Neuronal stem cell (in vitro differentiated cells): Measurements from ENCODE around the gene HS6ST1.

Source experiments
- DNase-seq: peaks from one replicate; pipeline ENCODE4 v3.0.0-alpha.2; 2013; ENCODE audit warnings: low spot score
- H2AFZ ChIP-seq: one replicate; pipeline ENCODE4 v1.6.1; 2013; ENCODE audit warnings: mild to moderate bottlenecking, low read length, inconsistent platforms
- H2AK5ac ChIP-seq: 2 replicates; pipeline ENCODE4 v1.6.1; 2013; ENCODE audit warnings: low read depth, mild to moderate bottlenecking, inconsistent platforms, low read length, moderate library complexity, mixed read lengths
- H2BK120ac ChIP-seq: 2 replicates; pipeline ENCODE4 v1.6.1; 2013; ENCODE audit warnings: low read depth, mild to moderate bottlenecking, inconsistent platforms, low read length, moderate library complexity, mixed read lengths
- H2BK12ac ChIP-seq: one replicate; pipeline ENCODE4 v1.6.1; 2013; ENCODE audit warnings: low read length, inconsistent platforms
- H2BK15ac ChIP-seq: 2 replicates; pipeline ENCODE4 v1.6.1; 2013; ENCODE audit warnings: mild to moderate bottlenecking, low read length, inconsistent platforms, mixed read lengths
- H2BK5ac ChIP-seq: one replicate; pipeline ENCODE4 v1.6.1; 2013; ENCODE audit warnings: inconsistent platforms, mild to moderate bottlenecking, low read length, moderate library complexity
- H3K14ac ChIP-seq: one replicate; pipeline ENCODE4 v1.6.1; 2013; ENCODE audit warnings: low read length, inconsistent platforms
- H3K18ac ChIP-seq: 2 replicates; pipeline ENCODE4 v1.6.1; 2013; ENCODE audit warnings: low read length, inconsistent platforms
- H3K23ac ChIP-seq: 2 replicates; pipeline ENCODE4 v1.6.1; 2013; ENCODE audit warnings: low read depth, mild to moderate bottlenecking, mixed read lengths, low read length, inconsistent platforms; ENCODE audit not compliant: poor library complexity
- H3K27ac ChIP-seq: replicated peaks from 3 replicates; pipeline ENCODE4 v1.5.1; 2013; ENCODE audit warnings: low read length, inconsistent platforms
- H3K27me3 ChIP-seq, 3 experiments: 2 replicates each; pipeline ENCODE4 v1.6.1; 2013; ENCODE audit warnings: low read length in 3 of 3, mild to moderate bottlenecking in 2 of 3, inconsistent platforms in 1 of 3, low read depth in 1 of 3, mixed read lengths in 1 of 3, moderate library complexity in 1 of 3; ENCODE audit not compliant: control insufficient read depth in 3 of 3, insufficient read depth in 3 of 3
- H3K36me3 ChIP-seq, 2 donors: replicated peaks in 1 of 2; 2 replicates each; pipeline ENCODE4 v1.6.1; 2013; ENCODE audit warnings: low read length in 2 of 2; ENCODE audit not compliant: control insufficient read depth in 2 of 2, insufficient read depth in 2 of 2
- H3K4ac ChIP-seq: 2 replicates; pipeline ENCODE4 v1.6.1; 2013; ENCODE audit warnings: inconsistent platforms, mild to moderate bottlenecking, low read length, moderate library complexity
- H3K4me1 ChIP-seq, 2 donors: 1 replicate in 1 of 2; 2 replicates in 1 of 2; pipeline ENCODE4 v1.6.1; 2013; ENCODE audit warnings: low read length in 2 of 2, low read depth in 1 of 2; ENCODE audit not compliant: control insufficient read depth in 2 of 2, insufficient read depth in 1 of 2
- H3K4me2 ChIP-seq: one replicate; pipeline ENCODE4 v1.6.1; 2013; ENCODE audit warnings: mild to moderate bottlenecking, low read length, inconsistent platforms; ENCODE audit not compliant: insufficient read depth, poor library complexity, severe bottlenecking
- H3K4me3 ChIP-seq, 2 donors: 2 replicates each; pipeline ENCODE4 v1.5.1; 2013; ENCODE audit warnings: low read length in 2 of 2, mild to moderate bottlenecking in 2 of 2, inconsistent platforms in 1 of 2, moderate library complexity in 1 of 2
- H3K79me1 ChIP-seq: one replicate; pipeline ENCODE4 v1.6.1; 2013; ENCODE audit warnings: low read depth, mild to moderate bottlenecking, inconsistent platforms, low read length, moderate library complexity
- H3K9ac ChIP-seq: one replicate; pipeline ENCODE4 v1.6.1; 2013; ENCODE audit warnings: mild to moderate bottlenecking, low read depth, low read length, inconsistent platforms; ENCODE audit not compliant: poor library complexity
- H3K9me3 ChIP-seq, 2 donors: replicated peaks in 1 of 2; 2 replicates each; pipeline versions ENCODE3 to v1.6.1; 2013; ENCODE audit warnings: low read length in 2 of 2, mild to moderate bottlenecking in 2 of 2, inconsistent platforms in 1 of 2, low read depth in 1 of 2, mixed read lengths in 1 of 2, moderate library complexity in 1 of 2; ENCODE audit not compliant: control insufficient read depth in 2 of 2, insufficient read depth in 1 of 2
- H4K8ac ChIP-seq: one replicate; pipeline ENCODE4 v1.6.1; 2013; ENCODE audit warnings: low read depth, mild to moderate bottlenecking, inconsistent platforms, low read length, moderate library complexity
- H4K91ac ChIP-seq: one replicate; pipeline ENCODE4 v1.6.1; 2013; ENCODE audit warnings: low read length, low read depth, mild to moderate bottlenecking, inconsistent platforms; ENCODE audit not compliant: poor library complexity
- WGBS, 2 donors: extraction: QIAGEN DNeasy Blood & Tissue Kit; methylation state at CpG; one replicate each; pipeline ENCODE4 v1.1.7; 2013; ENCODE audit warnings: missing lambda C conversion rate in 2 of 2, mixed read lengths in 1 of 2; ENCODE audit not compliant: insufficient read length in 2 of 2, insufficient replicate concordance in 1 of 2; ENCODE audit errors: extremely low coverage in 2 of 2; 5-methylcytosine and 5-hydroxymethylcytosine counted together

HS6ST1 gene

DNA sequence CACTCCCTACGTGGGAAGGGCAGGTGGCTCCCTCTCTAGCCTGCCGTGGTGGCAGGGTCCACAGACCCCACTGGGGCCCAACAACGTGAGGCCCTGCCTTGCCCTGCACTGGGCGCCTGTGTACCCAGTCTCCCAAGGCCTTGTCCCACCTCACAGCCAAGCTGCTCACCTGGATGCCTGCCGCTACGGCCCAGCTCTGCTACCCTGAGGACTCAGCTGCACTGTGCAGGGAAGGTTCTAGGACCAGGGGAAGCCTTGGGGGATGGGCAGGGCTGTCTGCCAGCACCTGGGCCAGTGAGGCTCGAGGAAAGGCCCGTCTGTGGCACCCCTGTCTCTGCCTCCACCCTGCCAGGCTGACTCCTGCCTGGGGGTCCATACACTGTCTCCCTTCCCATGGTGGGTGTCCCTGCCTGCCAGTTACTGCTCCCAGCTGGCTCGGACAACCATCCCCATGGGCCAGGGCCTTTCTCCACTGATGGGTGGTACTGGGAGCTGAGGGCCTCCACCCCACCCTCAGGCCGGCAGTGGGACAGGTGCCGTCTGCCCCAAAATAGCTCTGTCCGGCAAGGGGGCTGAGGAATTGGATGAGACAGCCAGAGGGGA, 33.2 kb downstream of the HS6ST1 start:
- no peak overlapping the region for H2BK120ac ChIP-seq
- no peak overlapping the region for H4K91ac ChIP-seq
- no peak overlapping the region for H2AK5ac ChIP-seq
- no peaks in the 10 kb centered on the region for H3K27me3 ChIP-seq
- peak overlapping the region; percentile 77 for H3K18ac ChIP-seq
- H3K9me3 ChIP-seq: no peaks in the 10 kb centered on the region
- no peak overlapping the region for H3K27ac ChIP-seq
- H3K4me1 ChIP-seq: peaks cover 0 to 17% of the 10 kb centered on the region in 2 donors
- peaks cover 7 to 89% of the 10 kb centered on the region in 2 donors for H3K36me3 ChIP-seq
- no peak overlapping the region for H3K4ac ChIP-seq
- no peak overlapping the region for H2AFZ ChIP-seq
- H2BK15ac ChIP-seq: no peak overlapping the region
- H3K4me3 ChIP-seq: no peak overlapping the region
- no CpG with 5 or more reads among the region's 12 CpGs for WGBS, 2 donors
- DNase-seq: no peak
- H3K79me1 ChIP-seq: peaks cover 35% of the 10 kb centered on the region
- no peak overlapping the region for H3K4me2 ChIP-seq
- H3K9ac ChIP-seq: peak overlapping the region; percentile 72
- no peak overlapping the region for H4K8ac ChIP-seq
- peak overlapping the region; percentile 47 for H3K14ac ChIP-seq
- H2BK12ac ChIP-seq: peak overlapping the region; percentile 66
- H2BK5ac ChIP-seq: peak overlapping the region; percentile 82
- peak overlapping the region; percentile 86 for H3K23ac ChIP-seq

DNA sequence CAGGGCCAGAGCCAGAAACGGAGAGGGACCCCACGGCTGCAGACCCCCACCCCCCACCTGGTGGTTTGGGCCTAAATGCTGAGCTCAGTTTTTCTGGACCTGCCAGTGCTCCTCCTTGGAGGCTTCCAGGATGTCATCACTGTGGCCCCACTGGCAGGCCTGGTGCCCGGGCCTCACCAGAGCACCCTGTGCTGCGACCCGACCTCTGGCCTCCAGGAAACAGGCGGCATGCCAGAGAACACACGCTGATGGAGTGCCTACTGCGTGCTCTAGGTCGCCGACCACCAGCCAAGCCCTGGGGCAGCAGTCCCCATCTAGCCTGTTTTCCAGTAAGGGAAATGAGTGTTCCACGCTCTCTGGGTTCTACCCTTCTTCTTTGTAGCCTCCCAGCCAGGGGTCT, 33.8 kb downstream of the HS6ST1 start:
- peak overlapping the region; percentile 47 for H3K14ac ChIP-seq
- H2BK15ac ChIP-seq: no peak overlapping the region
- no peak overlapping the region for H3K27ac ChIP-seq
- no peak overlapping the region for H2BK120ac ChIP-seq
- H2BK12ac ChIP-seq: no peak overlapping the region
- H3K18ac ChIP-seq: no peak overlapping the region
- no peak overlapping the region for H4K91ac ChIP-seq
- H3K9ac ChIP-seq: no peak overlapping the region
- H2AFZ ChIP-seq: no peak overlapping the region
- H3K4me2 ChIP-seq: no peak overlapping the region
- peaks cover 0 to 17% of the 10 kb centered on the region in 2 donors for H3K4me1 ChIP-seq
- no peaks in the 10 kb centered on the region for H3K27me3 ChIP-seq
- no peak overlapping the region for H3K4ac ChIP-seq
- no peak overlapping the region for H2AK5ac ChIP-seq
- no peak for DNase-seq
- no peak overlapping the region for H4K8ac ChIP-seq
- H3K36me3 ChIP-seq: peaks cover 7 to 89% of the 10 kb centered on the region in 2 donors
- peaks cover 38% of the 10 kb centered on the region for H3K79me1 ChIP-seq
- H3K4me3 ChIP-seq: no peak overlapping the region
- no peaks in the 10 kb centered on the region for H3K9me3 ChIP-seq
- WGBS, 2 donors: no CpG with 5 or more reads among the region's 11 CpGs
- H3K23ac ChIP-seq: no peak overlapping the region
- peak overlapping the region; percentile 82 for H2BK5ac ChIP-seq

DNA sequence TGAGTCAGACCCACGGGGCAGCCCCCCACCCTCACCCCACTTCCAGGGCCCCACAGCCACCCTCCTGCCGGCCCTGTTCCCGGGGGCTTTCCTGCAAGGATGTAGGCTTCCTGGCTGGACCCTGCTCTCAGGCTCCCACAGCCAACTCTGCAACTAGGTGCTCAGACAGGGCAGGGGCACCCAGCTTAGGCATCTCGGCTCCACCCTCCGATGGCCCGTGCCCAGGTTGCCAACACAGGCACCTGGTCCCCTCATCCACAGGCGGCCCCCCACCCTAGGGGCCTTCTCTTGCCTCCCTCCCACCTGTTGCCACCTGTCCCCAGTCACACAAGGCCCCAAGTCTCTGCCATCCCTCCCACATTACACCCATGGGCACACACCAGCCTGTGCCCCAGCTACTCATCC, 34.6 kb downstream of the HS6ST1 start:
- no peak for DNase-seq
- peak overlapping the region; percentile 35 for H3K18ac ChIP-seq
- H3K79me1 ChIP-seq: peaks cover 35% of the 10 kb centered on the region
- H2BK120ac ChIP-seq: no peak overlapping the region
- no peak overlapping the region for H2BK12ac ChIP-seq
- no peak overlapping the region for H2BK5ac ChIP-seq
- no peak overlapping the region for H3K27ac ChIP-seq
- H4K8ac ChIP-seq: no peak overlapping the region
- H3K9me3 ChIP-seq: no peaks in the 10 kb centered on the region
- H2AK5ac ChIP-seq: no peak overlapping the region
- H3K4me1 ChIP-seq: peaks cover 0 to 10% of the 10 kb centered on the region in 2 donors
- H2BK15ac ChIP-seq: no peak overlapping the region
- peak overlapping the region; percentile 17 for H3K14ac ChIP-seq
- H3K4me3 ChIP-seq: no peak overlapping the region
- H3K27me3 ChIP-seq: no peaks in the 10 kb centered on the region
- H3K4ac ChIP-seq: no peak overlapping the region
- WGBS, 2 donors: no CpG with 5 or more reads among the region's 7 CpGs
- no peak overlapping the region for H3K9ac ChIP-seq
- peaks cover 5 to 86% of the 10 kb centered on the region in 2 donors for H3K36me3 ChIP-seq
- H2AFZ ChIP-seq: no peak overlapping the region
- H3K4me2 ChIP-seq: no peak overlapping the region
- no peak overlapping the region for H3K23ac ChIP-seq
- H4K91ac ChIP-seq: no peak overlapping the region

DNA sequence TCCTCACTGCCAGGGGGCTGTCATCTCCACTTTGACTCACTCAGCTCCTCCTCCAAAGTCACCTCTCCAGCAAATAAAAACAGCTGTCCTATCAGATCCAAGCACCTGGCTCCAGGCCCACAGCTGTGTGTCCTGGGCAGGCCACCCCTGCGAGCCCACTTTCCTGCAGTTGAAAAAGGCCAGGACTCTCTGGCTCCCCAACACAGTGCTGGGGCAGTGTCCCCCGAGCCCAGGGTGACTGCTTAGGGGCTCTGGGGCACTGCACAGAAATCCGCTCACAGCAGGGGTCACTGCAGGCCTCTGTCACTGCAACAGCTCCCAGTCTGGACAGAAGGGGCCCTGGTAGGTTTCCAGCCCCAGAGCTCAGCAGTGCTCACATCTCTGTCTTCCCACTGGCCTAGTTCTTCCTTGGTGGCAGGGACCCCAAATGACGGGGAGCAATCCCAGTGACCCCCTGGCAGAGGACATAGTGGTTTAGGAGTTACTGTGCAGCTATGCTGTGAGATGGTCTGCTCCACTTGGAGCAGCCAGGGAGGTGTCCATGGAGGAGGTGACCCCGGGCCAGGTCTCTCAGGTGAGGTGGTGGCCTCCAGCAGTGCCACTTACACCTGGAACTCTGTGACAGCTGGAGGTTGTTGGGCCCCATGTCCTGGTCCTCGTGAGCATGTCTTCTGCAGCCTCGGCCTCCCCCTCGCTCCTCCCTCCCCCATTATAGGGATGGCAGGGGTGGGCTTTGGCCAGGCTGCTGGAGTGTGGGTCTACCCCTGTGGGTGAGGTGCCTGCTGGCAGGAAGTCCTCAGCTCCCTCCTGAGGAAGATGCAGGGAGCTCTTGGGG, 35.5 kb downstream of the HS6ST1 start:
- Histone ChIP-seq H3K9me3 (no peaks in the 10 kb centered on the region), H3K9ac (peak overlapping the region; percentile 70), H3K18ac (no peak overlapping the region), H2BK15ac (no peak overlapping the region), H2AFZ (no peak overlapping the region), H2BK12ac (no peak overlapping the region), H4K91ac (no peak overlapping the region), H3K14ac (peak overlapping the region; percentile 56), H4K8ac (no peak overlapping the region), H3K4me2 (no peak overlapping the region), H3K36me3 (peaks cover 5 to 82% of the 10 kb centered on the region in 2 donors), H3K79me1 (peaks cover 35% of the 10 kb centered on the region), H3K4ac (no peak overlapping the region), H3K23ac (no peak overlapping the region), H3K27ac (no peak overlapping the region), H3K4me3 (no peak overlapping the region), H2BK120ac (no peak overlapping the region), H2BK5ac (peak overlapping the region; percentile 48), H3K27me3 (no peaks in the 10 kb centered on the region), H3K4me1 (peaks cover 0 to 9% of the 10 kb centered on the region in 2 donors), H2AK5ac (no peak overlapping the region)
- DNase-seq: no peak
- WGBS, 2 donors: no CpG with 5 or more reads among the region's 8 CpGs
